Karpas-422 (cell line): ENCODE results near the gene PTPN2. TPM values are rescaled to one million over a fixed set of nuclear protein-coding genes. Genes with fewer than 3 reads are reported as not detected.
"Not testable (repeated sequence)": the region's sequence is repeated elsewhere in the genome, so short reads cannot be mapped to it uniquely, and the experiment has no call there.

Source experiments
- DNase-seq: peaks from one replicate; pipeline ENCODE4 v3.0.0-alpha.2; 2015
- H2AFZ ChIP-seq: fragments of 200-600 bp; sonication (generic); 2 replicates; pipeline ENCODE4 v1.6.1; 2014; ENCODE audit warnings: antibody characterized with exemption, low read length, mixed read lengths
- H3K27ac ChIP-seq: fragments of 200-600 bp; sonication (generic); 2 replicates; pipeline ENCODE4 v1.5.1; 2014; ENCODE audit warnings: mild to moderate bottlenecking, low read length, moderate library complexity
- H3K27me3 ChIP-seq: fragments of 200-600 bp; sonication (generic); 2 replicates; pipeline ENCODE4 v1.6.1; 2014; ENCODE audit warnings: low read length, mixed read lengths
- H3K36me3 ChIP-seq: fragments of 200-600 bp; sonication (generic); 2 replicates; pipeline ENCODE4 v1.6.1; 2014; ENCODE audit warnings: low read length, mixed read lengths; ENCODE audit not compliant: insufficient read depth
- H3K4me1 ChIP-seq: fragments of 200-600 bp; sonication (generic); 2 replicates; pipeline ENCODE4 v1.6.1; 2014; ENCODE audit warnings: mild to moderate bottlenecking, low read length, mixed read lengths
- H3K4me2 ChIP-seq: fragments of 200-600 bp; sonication (generic); 2 replicates; pipeline ENCODE4 v1.6.1; 2014; ENCODE audit warnings: low read length, low read depth, mild to moderate bottlenecking; ENCODE audit not compliant: poor library complexity, severe bottlenecking
- H3K4me3 ChIP-seq: fragments of 200-600 bp; sonication (generic); 2 replicates; pipeline ENCODE4 v1.5.1; 2014; ENCODE audit warnings: mild to moderate bottlenecking, antibody characterized with exemption, low read length, mixed read lengths
- H3K79me2 ChIP-seq: fragments of 200-600 bp; sonication (generic); 2 replicates; pipeline ENCODE4 v1.6.1; 2014; ENCODE audit warnings: mild to moderate bottlenecking, low read length, mixed read lengths
- H3K9ac ChIP-seq: fragments of 200-600 bp; sonication (generic); 2 replicates; pipeline ENCODE4 v1.6.0; 2014; ENCODE audit warnings: low read length
- H3K9me2 ChIP-seq: fragments of 200-600 bp; sonication (generic), shearing (Covaris generic); replicated peaks from 2 replicates; pipeline ENCODE4 v1.6.0; 2014; ENCODE audit warnings: mild to moderate bottlenecking, low read length, moderate library complexity; ENCODE audit not compliant: insufficient read depth
- H3K9me3 ChIP-seq: fragments of 300-700, 200-600 bp; sonication (generic); 2 replicates; pipeline ENCODE4 v1.6.1; 2014; ENCODE audit warnings: low read length, mixed read lengths
- H4K20me1 ChIP-seq: fragments of 200-600 bp; sonication (generic); 2 replicates; pipeline ENCODE4 v1.6.1; 2014; ENCODE audit warnings: mild to moderate bottlenecking, antibody characterized with exemption, low read length, low read depth; ENCODE audit not compliant: insufficient read depth
- total RNA-seq: library from RNA; depleted of rRNA; stranded (reverse); fragments of >200 nt; shearing (Covaris generic); gene quantifications from 2 replicates; pipeline ENCODE4 v1.2.3, GENCODE V29; 2014; ENCODE audit warnings: low replicate concordance

The PTPN2 gene
- total RNA-seq, 1 experiment from 2014 or later: 72.2 TPM

GRCh38 chr18:12904012-12904516, 20.0 kb upstream of the PTPN2 start:
- Histone ChIP-seq H2AFZ (no peak overlapping the region), H3K36me3 (no peaks in the 10 kb centered on the region), H3K9me3 (no peaks in the 10 kb centered on the region), H3K27ac (no peak overlapping the region), H3K9me2 (no peaks in the 10 kb centered on the region), H3K9ac (no peak overlapping the region), H3K4me2 (no peak overlapping the region), H3K4me3 (no peak overlapping the region), H3K79me2 (no peaks in the 10 kb centered on the region), H3K27me3 (no peaks in the 10 kb centered on the region), H4K20me1 (no peaks in the 10 kb centered on the region), H3K4me1 (no peaks in the 10 kb centered on the region)
- no peak for DNase-seq

- not testable (repeated sequence) for H2AFZ ChIP-seq, H3K9me3 ChIP-seq, H3K4me3 ChIP-seq, H3K9ac ChIP-seq, H3K4me2 ChIP-seq, H3K36me3 ChIP-seq, H3K27me3 ChIP-seq, DNase-seq, H4K20me1 ChIP-seq, H3K9me2 ChIP-seq, H3K79me2 ChIP-seq, H3K27ac ChIP-seq, H3K4me1 ChIP-seq
Observed at GRCh38 chr18:12901208-12901607, 17.2 kb upstream of the PTPN2 start.

- H4K20me1 ChIP-seq, H3K79me2 ChIP-seq, H3K4me3 ChIP-seq, H3K4me2 ChIP-seq, H3K27ac ChIP-seq, H3K27me3 ChIP-seq, H3K4me1 ChIP-seq, H3K9ac ChIP-seq, H3K9me2 ChIP-seq, H2AFZ ChIP-seq, H3K9me3 ChIP-seq, DNase-seq, H3K36me3 ChIP-seq: not testable (repeated sequence)
Observed at GRCh38 chr18:12896784-12897333, 12.8 kb upstream of the PTPN2 start.

- H3K27me3 ChIP-seq: no peaks in the 10 kb centered on the region
- no peak overlapping the region for H3K9ac ChIP-seq
- no peak overlapping the region for H2AFZ ChIP-seq
- DNase-seq: no peak
- no peak overlapping the region for H3K27ac ChIP-seq
- H3K79me2 ChIP-seq: no peaks in the 10 kb centered on the region
- H3K9me2 ChIP-seq: no peaks in the 10 kb centered on the region
- no peaks in the 10 kb centered on the region for H4K20me1 ChIP-seq
- H3K36me3 ChIP-seq: no peaks in the 10 kb centered on the region
- no peaks in the 10 kb centered on the region for H3K9me3 ChIP-seq
- no peak overlapping the region for H3K4me2 ChIP-seq
- no peak overlapping the region for H3K4me3 ChIP-seq
- H3K4me1 ChIP-seq: no peaks in the 10 kb centered on the region
Observed at GRCh38 chr18:12895626-12896025, 11.6 kb upstream of the PTPN2 start.

- H3K27me3 ChIP-seq: no peaks in the 10 kb centered on the region
- no peak for DNase-seq
- H4K20me1 ChIP-seq: no peaks in the 10 kb centered on the region
- no peak overlapping the region for H2AFZ ChIP-seq
- no peaks in the 10 kb centered on the region for H3K79me2 ChIP-seq
- no peaks in the 10 kb centered on the region for H3K4me1 ChIP-seq
- H3K9ac ChIP-seq: no peak overlapping the region
- no peaks in the 10 kb centered on the region for H3K9me2 ChIP-seq
- no peak overlapping the region for H3K27ac ChIP-seq
- no peaks in the 10 kb centered on the region for H3K36me3 ChIP-seq
- H3K4me3 ChIP-seq: no peak overlapping the region
- no peaks in the 10 kb centered on the region for H3K9me3 ChIP-seq
- H3K4me2 ChIP-seq: no peak overlapping the region
Observed at GRCh38 chr18:12895014-12895413, 11.0 kb upstream of the PTPN2 start.

GRCh38 chr18:12891561-12891960, 7.5 kb upstream of the PTPN2 start:
- H3K79me2 ChIP-seq: 0 out of 2 replicates have a peak, but pooled peaks cover 4% of the 10 kb centered on the region
- no peak overlapping the region for H3K4me2 ChIP-seq
- no peaks in the 10 kb centered on the region for H3K9me2 ChIP-seq
- H3K9ac ChIP-seq: no peak overlapping the region
- no peaks in the 10 kb centered on the region for H3K36me3 ChIP-seq
- H2AFZ ChIP-seq: no peak overlapping the region
- no peak for DNase-seq
- peaks cover 11% of the 10 kb centered on the region for H3K4me1 ChIP-seq
- no peak overlapping the region for H3K4me3 ChIP-seq
- H3K9me3 ChIP-seq: no peaks in the 10 kb centered on the region; the same call in 1 of the 2 replicates
- H3K27ac ChIP-seq: no peak overlapping the region
- no peaks in the 10 kb centered on the region for H3K27me3 ChIP-seq
- no peaks in the 10 kb centered on the region for H4K20me1 ChIP-seq

GRCh38 chr18:12890964-12891363, 6.9 kb upstream of the PTPN2 start:
- Histone ChIP-seq H3K9me3 (no peaks in the 10 kb centered on the region; the same call in 1 of the 2 replicates), H3K36me3 (no peaks in the 10 kb centered on the region), H4K20me1 (no peaks in the 10 kb centered on the region), H2AFZ (no peak overlapping the region), H3K4me1 (peaks cover 17% of the 10 kb centered on the region), H3K9ac (no peak overlapping the region), H3K9me2 (no peaks in the 10 kb centered on the region), H3K4me3 (no peak overlapping the region), H3K4me2 (no peak overlapping the region), H3K27me3 (no peaks in the 10 kb centered on the region), H3K79me2 (0 out of 2 replicates have a peak, but pooled peaks cover 4% of the 10 kb centered on the region), H3K27ac (no peak overlapping the region)
- no peak for DNase-seq

- H3K9me3 ChIP-seq: no peaks in the 10 kb centered on the region; the same call in 1 of the 2 replicates
- peak; percentile 90 for DNase-seq
- H4K20me1 ChIP-seq: no peaks in the 10 kb centered on the region
- H3K4me2 ChIP-seq: peak overlapping the region; percentile 98
- H3K9ac ChIP-seq: 0 out of 2 replicates have a peak overlapping the region, but pooled peaks have one; percentile 11
- H3K79me2 ChIP-seq: peaks cover 21% of the 10 kb centered on the region
- H3K9me2 ChIP-seq: no peaks in the 10 kb centered on the region
- no peaks in the 10 kb centered on the region for H3K27me3 ChIP-seq
- H3K36me3 ChIP-seq: no peaks in the 10 kb centered on the region
- peak overlapping the region; percentile 96 for H3K27ac ChIP-seq
- peaks cover 44% of the 10 kb centered on the region for H3K4me1 ChIP-seq
- H3K4me3 ChIP-seq: peak overlapping the region; percentile 8
- H2AFZ ChIP-seq: no peak overlapping the region
Observed at GRCh38 chr18:12886498-12887126, 2.6 kb upstream of the PTPN2 start.
